Gastroesophageal sphincter (tissue), 4 donors: ENCODE results near the gene ZNF408. TPM values are rescaled to one million over a fixed set of nuclear protein-coding genes. Genes with fewer than 3 reads are reported as not detected.
"Not testable (repeated sequence)": the region's sequence is repeated elsewhere in the genome, so short reads cannot be mapped to it uniquely, and the experiment has no call there.

Experiments used
- ATAC-seq: fragments of 150-250 bp; one replicate; pipeline ENCODE4 v1.9.1; 2016; ENCODE audit warnings: mild to moderate bottlenecking, moderate library complexity
- H3K27ac ChIP-seq, 4 donors: fragments of 200-600 bp; sonication (generic) in 3 of 4; 1 replicate in 3 of 4; 2 replicates in 1 of 4; pipeline ENCODE4 v1.5.1; 2016 to 2019
- H3K27me3 ChIP-seq: fragments of 200-600 bp; sonication (generic); one replicate; pipeline ENCODE4 v1.5.1; 2019
- H3K36me3 ChIP-seq, 2 donors: fragments of 200-600 bp; sonication (generic); one replicate each; pipeline ENCODE4 v1.5.1; 2019; ENCODE audit warnings: control low read depth in 1 of 2
- H3K4me1 ChIP-seq, 3 donors: fragments of 200-600 bp; sonication (generic); 1 replicate in 2 of 3; 2 replicates in 1 of 3; pipeline ENCODE4 v1.5.1; 2016 to 2019; ENCODE audit warnings: control low read depth in 2 of 3
- H3K4me3 ChIP-seq, 2 donors: fragments of 200-600 bp; sonication (generic); one replicate each; pipeline ENCODE4 v1.5.1; 2019; ENCODE audit warnings: mild to moderate bottlenecking in 1 of 2, moderate library complexity in 1 of 2
- H3K9me3 ChIP-seq, 3 donors: fragments of 200-600 bp; sonication (generic); one replicate each; pipeline ENCODE4 v1.5.1; 2017 to 2019; ENCODE audit warnings: control low read depth in 2 of 3
- CTCF ChIP-seq, 4 experiments: fragments of 200-600 bp in 2 of 4; fragments of 450-650 bp in 2 of 4; sonication (generic) in 1 of 4; IDR thresholded peaks; one replicate each; pipeline ENCODE4 v1.5.1; 2017 to 2019; ENCODE audit warnings: antibody characterized with exemption in 4 of 4, mild to moderate bottlenecking in 2 of 4, moderate library complexity in 2 of 4
- EP300 ChIP-seq: sonication (generic); formaldehyde crosslinking; IDR thresholded peaks from one replicate; pipeline ENCODE4 v1.6.1; 2017; ENCODE audit warnings: antibody characterized with exemption, mild to moderate bottlenecking
- POLR2A ChIP-seq, 2 donors: fragments of 450-650 bp; IDR thresholded peaks; one replicate each; pipeline ENCODE4 v1.6.1; 2017; ENCODE audit warnings: antibody characterized with exemption in 2 of 2, mild to moderate bottlenecking in 2 of 2, moderate library complexity in 1 of 2
- POLR2AphosphoS5 ChIP-seq: sonication (generic); formaldehyde crosslinking; IDR thresholded peaks from one replicate; pipeline ENCODE4 v1.6.1; 2017; ENCODE audit warnings: antibody characterized with exemption
- WGBS, 2 donors: methylation state at CpG; one replicate each; pipeline ENCODE4 v1.1.5; 2018; ENCODE audit warnings: low coverage in 1 of 2; 5-methylcytosine and 5-hydroxymethylcytosine counted together
- total RNA-seq, 4 donors: library from RNA; depleted of rRNA; stranded (reverse); fragments of >200 nt; gene quantifications; one replicate each; pipeline ENCODE4 v1.1.0, GENCODE V29; 2016

ZNF408 gene
- total RNA-seq, 4 donors from 2014 or later: 4.7 to 14.2 (median 10.4) TPM

- Histone ChIP-seq H3K27me3 (no peaks in the 10 kb centered on the region), H3K4me3 (no peak overlapping the region), H3K36me3 (peaks cover 0 to 25% of the 10 kb centered on the region in 2 donors), H3K27ac (peak overlapping the region; percentile 2 to 80 (median 76)), H3K9me3 (no peaks in the 10 kb centered on the region), H3K4me1 (peaks cover 0 to 15% (median 0%) of the 10 kb centered on the region in 3 donors)
- peak; percentile 93 for ATAC-seq
- WGBS, 2 donors: 21 to 60% methylated on average over 3 to 6 of the region's 10 CpGs
- TF ChIP-seq POLR2AphosphoS5 (peak; percentile 52), EP300 (no peak), POLR2A (IDR thresholded peaks at IDR 0.05) (no peak)
Observed at GRCh38 chr11:46710821-46711269, 10.0 kb downstream of the ZNF408 start.

- Histone ChIP-seq H3K27ac (peak overlapping the region; percentile 2 to 80 (median 76)), H3K9me3 (no peaks in the 10 kb centered on the region), H3K4me1 (peaks cover 0 to 15% (median 0%) of the 10 kb centered on the region in 3 donors), H3K4me3 (no peak overlapping the region), H3K27me3 (no peaks in the 10 kb centered on the region), H3K36me3 (peaks cover 0 to 20% of the 10 kb centered on the region in 2 donors)
- 52 to 84% methylated on average over 2 to 5 of the region's 5 CpGs for WGBS, 2 donors
- TF ChIP-seq POLR2AphosphoS5 (no peak), POLR2A (IDR thresholded peaks at IDR 0.05) (no peak), EP300 (no peak), CTCF (IDR thresholded peaks at IDR 0.05) (no peak)
- peak; percentile 46 for ATAC-seq
Observed at GRCh38 chr11:46711303-46711702, 10.5 kb downstream of the ZNF408 start.

GRCh38 chr11:46712874-46713576, 12.2 kb downstream of the ZNF408 start:
- WGBS, 2 donors: 88 to 90% methylated on average over 3 to 4 of the region's 7 CpGs
- H3K9me3 ChIP-seq: no peaks in the 10 kb centered on the region
- peaks cover 0 to 5% of the 10 kb centered on the region in 2 donors for H3K36me3 ChIP-seq
- H3K27ac ChIP-seq: no peak overlapping the region
- H3K4me1 ChIP-seq: peaks cover 0 to 15% (median 0%) of the 10 kb centered on the region in 3 donors
- ATAC-seq: no peak
- no peaks in the 10 kb centered on the region for H3K27me3 ChIP-seq
- no peak overlapping the region for H3K4me3 ChIP-seq
- TF ChIP-seq CTCF (IDR thresholded peaks at IDR 0.05): no peak
- TF ChIP-seq POLR2A (IDR thresholded peaks at IDR 0.05): no peak
- TF ChIP-seq POLR2AphosphoS5: no peak

GRCh38 chr11:46717825-46718154, 17.0 kb downstream of the ZNF408 start:
- not testable (repeated sequence) for H3K4me1 ChIP-seq, H3K36me3 ChIP-seq, H3K27me3 ChIP-seq, H3K27ac ChIP-seq, H3K4me3 ChIP-seq, H3K9me3 ChIP-seq, ATAC-seq
- WGBS, 2 donors: 75% methylated on average over 2 of the region's 2 CpGs; no CpG with 5 or more reads in 1 of the 2 donors

- ATAC-seq: no peak
- Histone ChIP-seq H3K4me3 (no peak overlapping the region), H3K4me1 (no peaks in the 10 kb centered on the region), H3K27me3 (no peaks in the 10 kb centered on the region), H3K27ac (no peak overlapping the region), H3K9me3 (no peaks in the 10 kb centered on the region), H3K36me3 (no peaks in the 10 kb centered on the region)
- no peak for TF ChIP-seq CTCF (IDR thresholded peaks at IDR 0.05)
- no peak for TF ChIP-seq POLR2A (IDR thresholded peaks at IDR 0.05)
- TF ChIP-seq POLR2AphosphoS5: no peak
- no peak for TF ChIP-seq EP300
- 87% methylated on average over 3 of the region's 11 CpGs; no CpG with 5 or more reads in 1 of the 2 donors for WGBS, 2 donors
Observed at GRCh38 chr11:46718155-46719019, 17.6 kb downstream of the ZNF408 start.
